ENCODE results near the gene LRRC1. TPM values are rescaled to one million over a fixed set of nuclear protein-coding genes. Genes with fewer than 3 reads are reported as not detected.

LRRC1 gene
- total RNA-seq, 4 donors from 2014 or later: 41.7 to 52.4 (median 48.4) TPM

DNA sequence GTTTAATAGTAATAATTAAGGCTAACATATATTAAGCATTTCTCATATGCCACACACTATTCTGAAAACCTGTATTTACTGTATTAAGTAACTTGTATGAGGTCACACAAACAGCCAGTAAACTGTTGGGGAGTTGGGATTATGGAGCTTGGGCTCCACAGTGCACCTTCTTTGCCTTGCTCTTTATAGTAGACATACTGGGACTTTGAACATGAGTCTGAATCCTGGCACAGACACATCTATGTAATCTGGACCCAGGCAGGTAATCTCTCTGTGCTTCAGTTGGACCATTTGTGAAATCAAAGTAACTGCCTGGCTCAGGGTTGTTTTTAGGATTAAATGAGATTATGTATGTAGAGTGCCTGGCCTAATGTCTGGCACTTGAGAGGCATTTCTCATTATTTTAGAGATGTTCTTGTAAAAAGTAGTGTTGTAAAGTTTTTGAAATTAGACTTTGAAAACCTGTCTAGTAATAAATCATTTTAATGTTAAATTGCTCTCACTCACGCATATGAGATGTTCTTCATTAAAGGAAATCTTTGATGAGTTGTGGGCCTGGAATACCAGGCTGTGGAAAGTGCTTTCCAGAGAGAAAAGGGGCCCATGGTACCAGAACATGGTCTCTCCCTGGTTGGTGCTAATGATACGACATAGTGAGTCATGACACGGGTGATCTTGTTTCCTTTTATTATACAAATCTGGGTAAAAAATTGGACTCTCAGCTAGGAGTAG is 34.3 kb downstream of the LRRC1 start:
- 93 to 96% methylated on average over 3 of the region's 3 CpGs for WGBS, 2 donors
- H3K9me3 ChIP-seq: no peaks in the 10 kb centered on the region
- TF ChIP-seq, protein P1, sequence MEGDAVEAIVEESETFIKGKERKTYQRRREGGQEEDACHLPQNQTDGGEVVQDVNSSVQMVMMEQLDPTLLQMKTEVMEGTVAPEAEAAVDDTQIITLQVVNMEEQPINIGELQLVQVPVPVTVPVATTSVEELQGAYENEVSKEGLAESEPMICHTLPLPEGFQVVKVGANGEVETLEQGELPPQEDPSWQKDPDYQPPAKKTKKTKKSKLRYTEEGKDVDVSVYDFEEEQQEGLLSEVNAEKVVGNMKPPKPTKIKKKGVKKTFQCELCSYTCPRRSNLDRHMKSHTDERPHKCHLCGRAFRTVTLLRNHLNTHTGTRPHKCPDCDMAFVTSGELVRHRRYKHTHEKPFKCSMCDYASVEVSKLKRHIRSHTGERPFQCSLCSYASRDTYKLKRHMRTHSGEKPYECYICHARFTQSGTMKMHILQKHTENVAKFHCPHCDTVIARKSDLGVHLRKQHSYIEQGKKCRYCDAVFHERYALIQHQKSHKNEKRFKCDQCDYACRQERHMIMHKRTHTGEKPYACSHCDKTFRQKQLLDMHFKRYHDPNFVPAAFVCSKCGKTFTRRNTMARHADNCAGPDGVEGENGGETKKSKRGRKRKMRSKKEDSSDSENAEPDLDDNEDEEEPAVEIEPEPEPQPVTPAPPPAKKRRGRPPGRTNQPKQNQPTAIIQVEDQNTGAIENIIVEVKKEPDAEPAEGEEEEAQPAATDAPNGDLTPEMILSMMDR (IDR thresholded peaks at IDR 0.05): no peak
- no peak for TF ChIP-seq POLR2A (IDR thresholded peaks at IDR 0.05)
- no peak overlapping the region for H3K27ac ChIP-seq
- intact Hi-C loops (cut with DNase I): no loop called here
- H3K4me3 ChIP-seq (replicated peaks in 1 of 3): no peak overlapping the region
- DNase-seq: no peak
- H3K36me3 ChIP-seq: no peaks in the 10 kb centered on the region
- no peaks in the 10 kb centered on the region for H3K27me3 ChIP-seq
- H3K4me1 ChIP-seq: peaks cover 33 to 62% of the 10 kb centered on the region in 2 donors

DNA sequence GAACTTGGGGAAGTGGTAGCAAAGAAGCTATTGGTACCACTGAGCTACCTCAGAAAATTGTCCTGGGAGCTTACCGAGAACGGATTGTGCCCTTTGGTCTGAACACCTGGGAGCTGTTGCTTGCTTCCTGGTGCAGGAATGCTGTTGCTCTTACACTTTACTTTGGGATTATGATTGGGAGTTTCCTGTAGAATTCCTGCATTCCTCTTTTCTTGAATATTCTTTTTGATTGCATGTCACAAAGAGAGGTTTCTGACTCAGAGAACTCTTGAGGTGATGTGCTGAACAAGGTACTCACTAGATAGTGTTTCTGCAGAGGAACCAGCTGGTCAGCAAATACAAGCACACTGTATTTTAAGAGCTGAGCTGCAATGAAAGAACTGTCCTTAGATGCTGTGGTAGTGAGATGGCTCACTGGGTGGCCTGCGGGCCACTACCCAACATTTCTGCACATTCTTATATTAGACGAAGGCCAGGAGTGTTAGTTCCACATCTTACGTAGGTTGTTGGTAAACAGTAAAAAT is 35.0 kb downstream of the LRRC1 start:
- DNase-seq: no peak
- WGBS, 2 donors: 87 to 92% methylated on average over 5 of the region's 5 CpGs

DNA sequence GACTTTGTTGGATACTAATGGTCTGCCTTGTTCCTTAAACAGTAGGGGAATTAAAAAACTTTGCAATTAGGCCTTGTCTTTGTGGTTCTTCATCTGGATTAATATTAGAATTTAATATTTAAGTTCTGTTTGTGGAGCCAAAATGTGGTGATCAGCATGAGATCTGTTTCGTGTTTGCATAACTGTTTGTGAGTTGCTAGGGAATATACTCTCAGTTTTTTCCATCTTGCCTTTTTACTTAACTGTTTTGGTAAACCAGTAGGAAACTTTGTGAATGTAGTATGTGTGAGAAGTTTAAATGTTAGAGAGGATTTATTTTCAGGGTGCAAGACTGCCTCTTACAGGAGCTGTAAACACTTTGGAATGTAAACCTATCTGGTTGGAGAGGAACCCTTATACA is 35.6 kb downstream of the LRRC1 start:
- H3K27me3 ChIP-seq: no peaks in the 10 kb centered on the region
- WGBS, 2 donors: 57 to 74% methylated on average over 1 of the region's 1 CpG
- no peak overlapping the region for H3K4me3 ChIP-seq (replicated peaks in 1 of 3)
- intact Hi-C loops (cut with DNase I): no loop called here
- no peak for DNase-seq
- no peaks in the 10 kb centered on the region for H3K36me3 ChIP-seq
- H3K27ac ChIP-seq: no peak overlapping the region
- peaks cover 26 to 54% of the 10 kb centered on the region in 2 donors for H3K4me1 ChIP-seq
- TF ChIP-seq, protein P1 (IDR thresholded peaks at IDR 0.05): no peak
- TF ChIP-seq POLR2A (IDR thresholded peaks at IDR 0.05): no peak
- H3K9me3 ChIP-seq: no peaks in the 10 kb centered on the region

More for the DNA sequence above, 35.0 kb downstream of the LRRC1 start:
- Histone ChIP-seq H3K4me1 (peaks cover 32 to 60% of the 10 kb centered on the region in 2 donors), H3K27me3 (no peaks in the 10 kb centered on the region), H3K9me3 (no peaks in the 10 kb centered on the region), H3K36me3 (no peaks in the 10 kb centered on the region), H3K4me3 (replicated peaks in 1 of 3) (no peak overlapping the region), H3K27ac (no peak overlapping the region)
- intact Hi-C loops (cut with DNase I): no loop called here
- TF ChIP-seq POLR2A (IDR thresholded peaks at IDR 0.05): no peak

DNA sequence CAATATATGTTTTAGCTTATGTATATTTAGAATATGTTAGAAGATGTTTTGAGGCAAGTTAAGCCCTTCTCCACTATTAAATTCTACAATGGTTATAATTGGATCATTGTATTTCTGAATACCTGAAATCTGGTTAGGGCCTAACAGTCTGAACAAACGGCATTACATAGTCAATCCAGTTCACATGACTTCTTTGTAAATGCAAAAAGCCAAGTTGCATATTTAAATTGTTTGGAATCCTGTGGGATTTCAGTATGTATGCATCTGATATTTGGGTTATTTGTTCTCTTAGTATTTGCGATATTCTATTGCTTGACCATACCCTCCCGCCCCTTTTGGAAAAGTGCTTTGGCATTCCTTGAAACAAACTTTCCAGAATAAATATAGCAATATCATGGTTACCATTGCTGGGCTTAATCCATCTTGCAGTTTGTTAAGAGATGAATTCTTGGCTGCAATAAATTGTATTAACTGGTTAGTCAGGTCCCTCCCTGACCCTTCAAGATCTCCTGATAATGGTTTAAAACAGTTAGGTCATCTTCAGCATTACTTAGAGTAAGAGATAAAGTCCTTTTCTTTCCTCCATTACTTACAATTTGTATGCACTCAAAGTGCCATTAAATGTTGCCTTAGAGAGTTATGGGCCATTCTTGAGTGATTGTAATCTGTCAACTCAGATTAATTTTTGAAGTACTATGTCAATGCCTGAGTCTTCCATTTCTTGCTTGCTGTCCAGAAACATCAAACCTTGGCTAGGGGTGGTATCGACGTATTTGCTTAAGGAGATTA is 36.5 kb downstream of the LRRC1 start:
- intact Hi-C loops (cut with DNase I): no loop called here
- Histone ChIP-seq H3K27ac (no peak overlapping the region), H3K4me3 (replicated peaks in 1 of 3) (no peak overlapping the region), H3K9me3 (no peaks in the 10 kb centered on the region), H3K27me3 (no peaks in the 10 kb centered on the region), H3K4me1 (peaks cover 19 to 45% of the 10 kb centered on the region in 2 donors), H3K36me3 (no peaks in the 10 kb centered on the region)
- TF ChIP-seq, protein P1 (IDR thresholded peaks at IDR 0.05): no peak
- no peak for TF ChIP-seq POLR2A (IDR thresholded peaks at IDR 0.05)
- DNase-seq: no peak
- WGBS, 2 donors: 90 to 93% methylated on average over 5 of the region's 5 CpGs

DNA sequence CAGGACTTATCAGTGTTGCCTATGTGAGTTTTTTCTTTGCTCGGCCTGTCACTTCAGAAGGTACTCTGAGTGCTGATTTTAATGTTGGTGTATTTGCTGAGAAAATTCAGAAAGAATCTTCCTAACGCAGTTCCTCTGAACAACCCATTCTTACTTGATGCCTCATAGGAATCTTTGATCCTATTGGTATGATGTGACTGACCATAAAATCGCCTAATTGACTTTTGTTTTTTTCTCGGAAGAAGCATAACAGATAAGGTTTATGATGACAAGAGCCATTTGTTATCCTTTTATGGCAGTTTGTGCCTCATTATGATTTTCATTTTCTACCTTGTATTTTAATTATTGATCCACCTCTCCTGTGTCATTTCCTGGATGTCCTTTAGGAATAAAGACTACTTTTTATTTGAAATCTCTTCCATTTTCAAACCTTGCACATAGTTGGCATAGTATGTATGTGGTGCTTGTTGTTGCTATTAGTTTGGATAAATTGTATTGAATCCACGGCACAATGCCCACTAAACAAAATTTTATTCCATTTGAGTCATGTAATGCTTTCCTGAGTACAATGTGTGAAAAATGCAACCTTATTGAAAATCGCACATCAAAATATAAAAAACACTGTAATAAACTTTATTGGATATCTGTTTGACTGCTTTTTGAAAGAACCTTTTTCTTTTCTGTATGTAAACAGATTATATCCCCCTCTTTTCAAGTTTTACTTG is 37.3 kb downstream of the LRRC1 start:
- 94 to 96% methylated on average over 6 of the region's 6 CpGs for WGBS, 2 donors
- no peaks in the 10 kb centered on the region for H3K9me3 ChIP-seq
- H3K4me3 ChIP-seq (replicated peaks in 1 of 3): no peak overlapping the region
- no peaks in the 10 kb centered on the region for H3K36me3 ChIP-seq
- DNase-seq: no peak
- no peaks in the 10 kb centered on the region for H3K27me3 ChIP-seq
- peaks cover 12 to 37% of the 10 kb centered on the region in 2 donors for H3K4me1 ChIP-seq
- TF ChIP-seq POLR2A (IDR thresholded peaks at IDR 0.05): no peak
- TF ChIP-seq, protein P1 (IDR thresholded peaks at IDR 0.05): no peak
- intact Hi-C loops (cut with DNase I): no loop called here
- H3K27ac ChIP-seq: no peak overlapping the region

All from thyroid gland (tissue), 4 donors.